Erythroblast (primary cell): ENCODE measurements around the gene KIRREL3.

ENCODE experiments used
- GATA1 ChIP-seq: IDR thresholded peaks from 2 replicates; pipeline ENCODE4 v1.6.1; 2011; ENCODE audit warnings: low read depth, mild to moderate bottlenecking, control low read depth, low read length, moderate library complexity
- POLR2A ChIP-seq: IDR thresholded peaks from 2 replicates; pipeline ENCODE4 v1.6.1; 2011; ENCODE audit warnings: mild to moderate bottlenecking, low read length

DNA sequence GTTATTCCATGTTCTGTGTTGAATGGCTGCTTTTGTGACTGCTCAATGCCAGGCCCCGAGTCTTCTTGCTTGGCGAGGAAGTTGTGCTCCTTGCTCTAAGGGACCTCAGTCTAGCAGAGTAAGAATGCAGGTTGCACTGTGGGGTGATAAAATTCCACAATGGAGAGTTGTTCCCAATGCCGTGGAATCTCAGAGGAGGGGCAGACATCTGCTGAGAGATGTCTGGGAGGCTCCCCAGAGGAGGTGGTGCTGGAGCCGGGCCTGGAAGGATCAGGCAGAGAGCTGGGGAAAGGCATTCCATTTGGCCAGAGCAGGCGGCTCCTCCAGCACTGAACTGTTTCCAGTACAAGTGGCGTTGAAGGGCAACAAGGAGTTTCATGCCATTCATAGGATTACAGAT is 589.9 kb downstream of the KIRREL3 start:
- TF ChIP-seq POLR2A (no peak), GATA1 (no peak)
